HEK293 (cell line): ENCODE results near the gene CSNK1G1.

Source experiments
- CTCF ChIA-PET: fragments of 350-600 bp; formaldehyde crosslinking; extraction: SDS; loops from one replicate; lab custom pipeline; 2021; ENCODE audit warnings: antibody characterized with exemption; lab: Yijun Ruan, JAX
- POLR2A ChIA-PET: fragments of 300-600 bp; formaldehyde crosslinking; extraction: SDS; loops from one replicate; lab custom pipeline; 2020; ENCODE audit warnings: antibody characterized with exemption, inconsistent platforms; lab: Yijun Ruan, JAX
- H3K27ac ChIP-seq: fragments of 200-500 bp; sonication (Bioruptor generic); 2 replicates; pipeline ENCODE4 v1.5.1; 2014; ENCODE audit warnings: low read depth, low read length, control low read depth, inconsistent platforms; ENCODE audit errors: extremely low read depth
- H3K36me3 ChIP-seq, 2 experiments: fragments of 200-500 bp in 1 of 2; sonication (Bioruptor generic) in 1 of 2; 1 replicate in 1 of 2; 2 replicates in 1 of 2; pipeline ENCODE4 v1.5.1; 2014 to 2017; ENCODE audit warnings: inconsistent platforms in 2 of 2, low read length in 2 of 2; ENCODE audit not compliant: control insufficient read depth in 2 of 2, insufficient read depth in 1 of 2
- H3K4me1 ChIP-seq: fragments of 200-500 bp; sonication (Bioruptor generic); 2 replicates; pipeline ENCODE4 v1.5.1; 2014; ENCODE audit warnings: mild to moderate bottlenecking, low read length, inconsistent platforms; ENCODE audit not compliant: control insufficient read depth, insufficient read depth
- H3K4me3 ChIP-seq: 2 replicates; pipeline ENCODE4 v1.5.1; 2011; ENCODE audit warnings: low read depth, mild to moderate bottlenecking, control low read depth, low read length, moderate library complexity
- H3K9me3 ChIP-seq: fragments of 200-500 bp; sonication (Bioruptor generic); 2 replicates; pipeline ENCODE4 v1.5.1; 2014; ENCODE audit warnings: low read depth, low read length, inconsistent platforms; ENCODE audit not compliant: control insufficient read depth, insufficient read depth
- AEBP2 ChIP-seq: fragments of 450-650 bp; formaldehyde crosslinking; IDR thresholded peaks from 2 replicates; pipeline ENCODE4 v1.5.1; 2016; ENCODE audit warnings: missing biosample characterization, missing genetic modification characterization, borderline replicate concordance
- GFI1B ChIP-seq: fragments of 450-650 bp; formaldehyde crosslinking; IDR thresholded peaks from 2 replicates; pipeline ENCODE4 v1.5.1; 2016; ENCODE audit warnings: missing biosample characterization, missing genetic modification characterization
- GLI2 ChIP-seq: fragments of 450-650 bp; formaldehyde crosslinking; IDR thresholded peaks from 2 replicates; pipeline ENCODE4; 2017; ENCODE audit warnings: missing biosample characterization, missing genetic modification characterization, low read depth, borderline replicate concordance
- KLF16 ChIP-seq: fragments of 450-650 bp; formaldehyde crosslinking; IDR thresholded peaks from 2 replicates; pipeline ENCODE4 v1.5.1; 2017; ENCODE audit warnings: missing biosample characterization, missing genetic modification characterization
- PRDM10 ChIP-seq: fragments of 450-650 bp; formaldehyde crosslinking; IDR thresholded peaks from 2 replicates; pipeline ENCODE4 v1.5.1; 2016; ENCODE audit warnings: missing biosample characterization, missing genetic modification characterization
- RBAK ChIP-seq: fragments of 450-650 bp; formaldehyde crosslinking; IDR thresholded peaks from 2 replicates; pipeline ENCODE4 v1.5.1; 2016; ENCODE audit warnings: missing biosample characterization, missing genetic modification characterization
- REPIN1 ChIP-seq: fragments of 450-650 bp; formaldehyde crosslinking; IDR thresholded peaks from 2 replicates; pipeline ENCODE4 v1.5.1; 2017; ENCODE audit warnings: missing biosample characterization, missing genetic modification characterization, low read depth
- SCRT1 ChIP-seq: fragments of 450-650 bp; formaldehyde crosslinking; IDR thresholded peaks from 2 replicates; pipeline ENCODE4 v1.5.1; 2016; ENCODE audit warnings: missing biosample characterization, missing genetic modification characterization, borderline replicate concordance
- YY1 ChIP-seq: fragments of 450-650 bp; formaldehyde crosslinking; IDR thresholded peaks from 2 replicates; pipeline ENCODE4 v1.5.1; 2018; ENCODE audit warnings: missing biosample characterization, missing genetic modification characterization
- ZBTB11 ChIP-seq: fragments of 450-650 bp; formaldehyde crosslinking; conservative IDR thresholded peaks from 2 replicates; pipeline ENCODE4 v1.5.1; 2016; ENCODE audit warnings: low read depth, missing biosample characterization, missing genetic modification characterization
- ZBTB21 ChIP-seq: fragments of 450-650 bp; formaldehyde crosslinking; IDR thresholded peaks from 2 replicates; pipeline ENCODE4 v1.5.1; 2017; ENCODE audit warnings: missing biosample characterization, missing genetic modification characterization
- ZEB2 ChIP-seq: fragments of 450-650 bp; formaldehyde crosslinking; IDR thresholded peaks from 2 replicates; pipeline ENCODE4 v1.5.1; 2016; ENCODE audit warnings: missing biosample characterization, missing genetic modification characterization
- ZFP3 ChIP-seq: fragments of 450-650 bp; formaldehyde crosslinking; IDR thresholded peaks from 2 replicates; pipeline ENCODE4 v1.5.1; 2016; ENCODE audit warnings: low read depth, missing biosample characterization, missing genetic modification characterization
- ZNF121 ChIP-seq: fragments of 450-650 bp; formaldehyde crosslinking; IDR thresholded peaks from 2 replicates; pipeline ENCODE4 v1.5.1; 2016; ENCODE audit warnings: missing biosample characterization, missing genetic modification characterization
- ZNF184 ChIP-seq: fragments of 450-650 bp; IDR thresholded peaks from 2 replicates; pipeline ENCODE4 v1.5.1; 2018; ENCODE audit warnings: missing biosample characterization, mild to moderate bottlenecking, missing genetic modification characterization
- ZNF248 ChIP-seq: fragments of 450-650 bp; formaldehyde crosslinking; IDR thresholded peaks from 2 replicates; pipeline ENCODE4 v1.5.1; 2017; ENCODE audit warnings: missing biosample characterization, missing genetic modification characterization
- ZNF311 ChIP-seq: fragments of 450-650 bp; formaldehyde crosslinking; IDR thresholded peaks from 2 replicates; pipeline ENCODE4 v1.5.1; 2017; ENCODE audit warnings: missing biosample characterization, missing genetic modification characterization, borderline replicate concordance
- ZNF341 ChIP-seq: fragments of 450-650 bp; formaldehyde crosslinking; IDR thresholded peaks from 2 replicates; pipeline ENCODE4; 2016; ENCODE audit warnings: low read depth, missing biosample characterization, missing genetic modification characterization
- ZNF394 ChIP-seq: fragments of 450-650 bp; formaldehyde crosslinking; IDR thresholded peaks from 2 replicates; pipeline ENCODE4 v1.5.1; 2016; ENCODE audit warnings: missing biosample characterization, missing genetic modification characterization, mild to moderate bottlenecking, moderate library complexity, borderline replicate concordance
- ZNF426 ChIP-seq: fragments of 450-650 bp; formaldehyde crosslinking; IDR thresholded peaks from 2 replicates; pipeline ENCODE4 v1.5.1; 2017; ENCODE audit warnings: missing biosample characterization, missing genetic modification characterization, mild to moderate bottlenecking, inconsistent platforms, moderate library complexity
- ZNF549 ChIP-seq: fragments of 450-650 bp; IDR thresholded peaks from 2 replicates; pipeline ENCODE4 v1.5.1; 2018; ENCODE audit warnings: missing biosample characterization, missing genetic modification characterization, mild to moderate bottlenecking, inconsistent platforms, moderate library complexity
- ZNF558 ChIP-seq: fragments of 450-650 bp; formaldehyde crosslinking; IDR thresholded peaks from 2 replicates; pipeline ENCODE4 v1.5.1; 2016; ENCODE audit warnings: missing biosample characterization, missing genetic modification characterization
- ZNF600 ChIP-seq: fragments of 450-650 bp; formaldehyde crosslinking; IDR thresholded peaks from 2 replicates; pipeline ENCODE4 v1.5.1; 2016; ENCODE audit warnings: missing biosample characterization, missing genetic modification characterization
- ZNF621 ChIP-seq: fragments of 450-650 bp; formaldehyde crosslinking; IDR thresholded peaks from 2 replicates; pipeline ENCODE4 v1.5.1; 2017; ENCODE audit warnings: missing biosample characterization, missing genetic modification characterization
- ZNF623 ChIP-seq: fragments of 450-650 bp; formaldehyde crosslinking; IDR thresholded peaks from 2 replicates; pipeline ENCODE4 v1.5.1; 2016; ENCODE audit warnings: missing biosample characterization, missing genetic modification characterization
- ZNF747 ChIP-seq: fragments of 450-650 bp; formaldehyde crosslinking; IDR thresholded peaks from 2 replicates; pipeline ENCODE4 v1.5.1; 2016; ENCODE audit warnings: missing biosample characterization, missing genetic modification characterization
- ZSCAN23 ChIP-seq: fragments of 450-650 bp; formaldehyde crosslinking; IDR thresholded peaks from 2 replicates; pipeline ENCODE4 v1.5.1; 2016; ENCODE audit warnings: missing biosample characterization, missing genetic modification characterization
- TF ChIP-seq, protein P1 (sequence below): fragments of 450-650 bp; formaldehyde crosslinking; IDR thresholded peaks from 2 replicates; pipeline ENCODE4 v1.5.1; 2016; ENCODE audit warnings: missing biosample characterization, missing genetic modification characterization

CSNK1G1 gene

DNA sequence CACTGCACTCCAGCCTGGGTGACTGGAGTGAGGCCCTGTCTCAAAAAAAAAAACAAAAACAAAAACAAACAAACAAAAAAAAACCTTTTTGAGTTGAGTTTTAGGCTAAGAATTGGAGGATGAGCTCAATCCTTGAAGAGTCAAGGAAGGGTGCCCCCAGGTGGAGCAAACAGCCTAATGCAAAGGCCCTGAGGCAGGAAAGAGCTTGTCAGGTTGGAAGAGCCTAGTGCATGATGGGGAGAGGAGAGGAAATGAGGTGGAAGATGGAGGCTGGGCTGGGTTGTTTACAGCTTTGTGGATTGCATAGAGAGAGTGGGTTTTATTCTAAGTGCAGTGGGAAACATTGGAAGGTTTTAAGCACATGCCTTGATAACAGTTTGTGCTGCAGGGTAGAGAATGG is 206.5 kb downstream of the CSNK1G1 start:
- Histone ChIP-seq H3K9me3 (no peaks in the 10 kb centered on the region), H3K4me3 (no peak overlapping the region), H3K4me1 (peaks cover 2% of the 10 kb centered on the region; the same call in 1 of the 2 replicates), H3K27ac (no peak overlapping the region), H3K36me3 (peaks cover 0 to 8% of the 10 kb centered on the region in 2 experiments; a peak in 1 of 3 replicates)
- CTCF ChIA-PET, result interaction anchor here (0.7 to 1.8 kb wide), 3 partner anchors 15 to 22 kb away, joined by 3 to 7 read pairs (median 5); no protein-coding TSS in a partner anchor
- POLR2A ChIA-PET, result interaction anchor here (0.7 to 1.2 kb wide), 4 partner anchors 9 to 56 kb away, joined by 3 to 4 read pairs (median 3); partner anchors contain the start of gene CIAO2A
- peak; percentile 68 for TF ChIP-seq ZNF341 (tag by site-specific recombination)
- no peak for TF ChIP-seq ZNF621 (tag by site-specific recombination)
- no peak for TF ChIP-seq REPIN1
- no peak for TF ChIP-seq ZNF121
- no peak for TF ChIP-seq ZNF549
- peak; percentile 88 for TF ChIP-seq ZNF623 (tag by site-specific recombination)
- TF ChIP-seq PRDM10, result peak; percentile 26; the same call in 1 of the 2 replicates
- no peak for TF ChIP-seq GLI2 (tag by site-specific recombination)
- no peak for TF ChIP-seq ZNF426
- TF ChIP-seq SCRT1, result no peak
- no peak for TF ChIP-seq KLF16 (tag by site-specific recombination)
- no peak for TF ChIP-seq YY1 (tag by site-specific recombination)
- no peak for TF ChIP-seq ZNF248 (tag by site-specific recombination)
- TF ChIP-seq ZNF394 (tag by site-specific recombination), result no peak
- TF ChIP-seq, protein P1, sequence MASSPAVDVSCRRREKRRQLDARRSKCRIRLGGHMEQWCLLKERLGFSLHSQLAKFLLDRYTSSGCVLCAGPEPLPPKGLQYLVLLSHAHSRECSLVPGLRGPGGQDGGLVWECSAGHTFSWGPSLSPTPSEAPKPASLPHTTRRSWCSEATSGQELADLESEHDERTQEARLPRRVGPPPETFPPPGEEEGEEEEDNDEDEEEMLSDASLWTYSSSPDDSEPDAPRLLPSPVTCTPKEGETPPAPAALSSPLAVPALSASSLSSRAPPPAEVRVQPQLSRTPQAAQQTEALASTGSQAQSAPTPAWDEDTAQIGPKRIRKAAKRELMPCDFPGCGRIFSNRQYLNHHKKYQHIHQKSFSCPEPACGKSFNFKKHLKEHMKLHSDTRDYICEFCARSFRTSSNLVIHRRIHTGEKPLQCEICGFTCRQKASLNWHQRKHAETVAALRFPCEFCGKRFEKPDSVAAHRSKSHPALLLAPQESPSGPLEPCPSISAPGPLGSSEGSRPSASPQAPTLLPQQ (tag by site-specific recombination), result no peak
- TF ChIP-seq ZBTB11 (tag by site-specific recombination), result no peak
- 0 out of 2 replicates have a peak, but pooled peaks have one; percentile 17 for TF ChIP-seq ZEB2 (tag by site-specific recombination)
- no peak for TF ChIP-seq ZNF600 (tag by site-specific recombination)
- no peak for TF ChIP-seq ZNF747 (tag by site-specific recombination)
- no peak for TF ChIP-seq ZBTB21 (tag by site-specific recombination)
- no peak for TF ChIP-seq ZNF311 (tag by site-specific recombination)
- TF ChIP-seq ZNF558 (tag by site-specific recombination), result no peak
- TF ChIP-seq RBAK (tag by site-specific recombination), result no peak
- TF ChIP-seq ZFP3 (tag by site-specific recombination), result no peak
- TF ChIP-seq ZSCAN23 (tag by site-specific recombination), result no peak
- TF ChIP-seq GFI1B (tag by site-specific recombination), result no peak
- TF ChIP-seq ZNF184 (tag by site-specific recombination), result no peak
- no peak for TF ChIP-seq AEBP2 (tag by site-specific recombination)
